GM23248 (cell line): ENCODE results near the gene PRUNE2. TPM values are rescaled to one million over a fixed set of nuclear protein-coding genes. Genes with fewer than 3 reads are reported as not detected.

Source experiments
- DNase-seq: peaks from one replicate; pipeline ENCODE4 v3.0.0-alpha.2; 2015
- H2AFZ ChIP-seq: fragments of 200-600 bp; sonication (generic); 2 replicates; pipeline ENCODE4 v1.6.1; 2016; ENCODE audit warnings: antibody characterized with exemption
- H3F3A ChIP-seq: fragments of 200-600 bp; sonication (generic); 2 replicates; pipeline ENCODE4 v1.6.1; 2016; ENCODE audit warnings: mild to moderate bottlenecking, antibody characterized with exemption, mixed run types; ENCODE audit not compliant: insufficient read depth
- H3K27ac ChIP-seq: fragments of 200-600 bp; sonication (generic); 2 replicates; pipeline ENCODE4 v1.5.1; 2016; ENCODE audit warnings: mild to moderate bottlenecking
- H3K27me3 ChIP-seq: fragments of 200-600 bp; sonication (generic); replicated peaks from 2 replicates; pipeline ENCODE4 v1.6.1; 2016; ENCODE audit warnings: mild to moderate bottlenecking; ENCODE audit not compliant: insufficient read depth
- H3K36me3 ChIP-seq: fragments of 200-600 bp; sonication (generic); 2 replicates; pipeline ENCODE4 v1.6.1; 2016; ENCODE audit warnings: low read depth, mild to moderate bottlenecking
- H3K4me1 ChIP-seq: fragments of 200-600 bp; sonication (generic); 2 replicates; pipeline ENCODE4 v1.6.1; 2016; ENCODE audit warnings: mild to moderate bottlenecking; ENCODE audit not compliant: insufficient read depth
- H3K4me2 ChIP-seq: fragments of 200-600 bp; sonication (generic); one replicate; pipeline ENCODE4 v1.6.1; 2016; ENCODE audit warnings: mild to moderate bottlenecking; ENCODE audit not compliant: unreplicated experiment
- H3K4me3 ChIP-seq: fragments of 200-600 bp; sonication (generic); 2 replicates; pipeline ENCODE4 v1.5.1; 2016; ENCODE audit warnings: mild to moderate bottlenecking
- H3K79me2 ChIP-seq: fragments of 200-600 bp; sonication (generic); 2 replicates; pipeline ENCODE4 v1.6.1; 2016; ENCODE audit warnings: mild to moderate bottlenecking; ENCODE audit not compliant: insufficient read depth
- H3K9ac ChIP-seq: fragments of 200-600 bp; sonication (generic); 2 replicates; pipeline ENCODE4 v1.6.1; 2016; ENCODE audit warnings: mild to moderate bottlenecking
- H3K9me2 ChIP-seq: fragments of 200-600 bp; sonication (generic); 2 replicates; pipeline ENCODE4 v1.6.1; 2016; ENCODE audit warnings: mixed run types, mild to moderate bottlenecking, moderate library complexity; ENCODE audit not compliant: insufficient read depth
- H3K9me3 ChIP-seq: fragments of 200-600 bp; sonication (generic); one replicate; pipeline ENCODE4 v1.6.1; 2017; ENCODE audit warnings: low read depth
- H4K20me1 ChIP-seq: fragments of 200-600 bp; sonication (generic); 2 replicates; pipeline ENCODE4 v1.6.0; 2016; ENCODE audit not compliant: insufficient read depth
- EZH2 ChIP-seq: fragments of 200-600 bp; sonication (generic); IDR thresholded peaks from 2 replicates; pipeline ENCODE4 v1.6.1; 2018; ENCODE audit warnings: antibody characterized with exemption, mild to moderate bottlenecking; ENCODE audit not compliant: insufficient read depth, poor library complexity, severe bottlenecking
- EZH2phosphoT487 ChIP-seq: fragments of 200-600 bp; sonication (generic); IDR thresholded peaks from 2 replicates; pipeline ENCODE4 v1.6.1; 2018; ENCODE audit warnings: antibody characterized with exemption, moderate library complexity, mild to moderate bottlenecking, low read depth; ENCODE audit not compliant: insufficient read depth
- WGBS, 2 experiments: methylation state at CpG; one replicate each; pipeline ENCODE4 v1.1.6; 2015 to 2017; ENCODE audit warnings: low lambda C conversion rate in 2 of 2, low coverage in 1 of 2; ENCODE audit errors: missing lambda C conversion rate in 2 of 2; 5-methylcytosine and 5-hydroxymethylcytosine counted together
- in situ Hi-C: fragments of 300-500 bp; cut with MboI; formaldehyde crosslinking; loops from 2 replicates; pipeline ENCODE4 v1.15.0; 2020
- polyA plus RNA-seq: library from polyadenylated mRNA; unstranded; fragments of >200 nt; fragmentation: Nextera tagmentation; extraction: Ambion mirVana; gene quantifications from 2 replicates; pipeline ENCODE4 v1.2.1, GENCODE V29; 2016
- total RNA-seq: library from RNA; depleted of rRNA; stranded (reverse); fragments of >200 nt; shearing (Covaris generic); gene quantifications from 2 replicates; pipeline ENCODE4 v1.2.3, GENCODE V29; 2014

Gene PRUNE2
- total and polyA plus RNA-seq, 2 experiments from 2014 or later: 2.0 to 8.8 TPM

DNA sequence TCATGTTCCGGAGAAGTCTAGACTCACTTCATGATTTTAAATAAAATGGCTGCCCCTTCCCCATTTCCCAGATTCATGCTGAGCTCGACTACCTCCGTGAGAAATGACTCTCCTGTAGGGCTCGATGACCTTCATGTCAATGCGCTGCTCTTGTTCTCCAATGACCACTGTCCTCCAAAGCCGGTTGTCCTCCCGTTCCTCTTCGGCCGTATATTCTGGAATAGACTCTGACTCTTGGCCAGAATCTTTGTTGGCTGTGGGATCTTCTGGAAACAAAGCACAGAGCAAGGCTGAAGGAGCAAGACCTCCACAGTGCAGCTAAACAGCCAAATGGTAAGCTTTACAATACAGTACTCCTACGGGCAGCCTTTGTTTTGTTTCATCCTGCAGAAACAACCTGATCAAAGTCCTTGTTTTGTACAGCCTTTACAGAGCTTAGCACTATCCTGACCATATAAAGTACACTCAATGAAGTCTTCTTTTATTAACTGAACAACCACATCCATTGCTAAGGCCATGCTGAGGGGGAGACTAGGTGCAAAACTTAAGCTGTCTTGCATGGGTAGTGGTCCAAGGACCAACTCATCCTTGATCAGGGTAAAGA is 261.2 kb downstream of the PRUNE2 start:
- TF ChIP-seq EZH2phosphoT487: no peak
- TF ChIP-seq EZH2: no peak

DNA sequence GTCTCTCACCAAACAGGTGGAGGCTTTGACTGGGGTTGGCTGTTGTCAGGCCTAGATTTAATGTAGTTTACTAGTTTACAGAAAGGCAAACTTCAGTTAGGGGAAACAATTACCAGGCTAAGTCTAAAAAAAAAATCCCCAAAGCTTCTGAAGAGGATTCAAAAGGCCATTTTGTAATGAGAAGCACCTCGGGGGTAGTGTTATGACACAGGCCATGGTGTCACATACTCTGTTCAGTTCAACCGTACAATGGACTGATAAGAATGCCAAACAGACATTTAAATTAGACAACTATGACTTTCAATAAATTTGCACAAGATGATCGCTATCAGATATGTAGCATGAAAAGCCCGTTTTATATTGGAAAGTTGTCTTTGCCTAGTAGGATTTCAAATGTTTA is 261.7 kb downstream of the PRUNE2 start:
- H3K4me3 ChIP-seq: no peak overlapping the region
- H4K20me1 ChIP-seq: no peaks in the 10 kb centered on the region
- no peak overlapping the region for H2AFZ ChIP-seq
- no peak overlapping the region for H3K9ac ChIP-seq
- no peaks in the 10 kb centered on the region for H3K36me3 ChIP-seq
- H3K4me2 ChIP-seq: no peak overlapping the region
- peaks cover 7% of the 10 kb centered on the region; the same call in 1 of the 2 replicates for H3F3A ChIP-seq
- no peak for DNase-seq
- in situ Hi-C loops: no loop called here
- WGBS, 2 experiments: 95 to 97% methylated on average over 4 of the region's 4 CpGs
- H3K9me3 ChIP-seq: no peaks in the 10 kb centered on the region
- H3K9me2 ChIP-seq: no peaks in the 10 kb centered on the region
- no peaks in the 10 kb centered on the region for H3K27me3 ChIP-seq
- H3K27ac ChIP-seq: no peak overlapping the region
- no peak for TF ChIP-seq EZH2phosphoT487
- TF ChIP-seq EZH2: no peak
- no peaks in the 10 kb centered on the region for H3K79me2 ChIP-seq
- peaks cover 10% of the 10 kb centered on the region; the same call in 1 of the 2 replicates for H3K4me1 ChIP-seq

More for the DNA sequence above, 261.2 kb downstream of the PRUNE2 start:
- no peak for DNase-seq
- Histone ChIP-seq H3K27ac (no peak overlapping the region), H3K9me3 (no peaks in the 10 kb centered on the region), H4K20me1 (no peaks in the 10 kb centered on the region), H2AFZ (no peak overlapping the region), H3K4me1 (peaks cover 10% of the 10 kb centered on the region; the same call in 1 of the 2 replicates), H3K36me3 (no peaks in the 10 kb centered on the region), H3K9me2 (no peaks in the 10 kb centered on the region), H3K4me3 (no peak overlapping the region), H3K27me3 (no peaks in the 10 kb centered on the region), H3K79me2 (no peaks in the 10 kb centered on the region), H3K4me2 (no peak overlapping the region), H3F3A (peaks cover 7% of the 10 kb centered on the region; the same call in 1 of the 2 replicates), H3K9ac (no peak overlapping the region)
- WGBS, 2 experiments: 93 to 94% methylated on average over 10 of the region's 10 CpGs
- in situ Hi-C loops: no loop called here

GRCh38 chr9:76643399-76644117 is 262.4 kb downstream of the PRUNE2 start:
- WGBS, 2 experiments: 86 to 91% methylated on average over 6 of the region's 6 CpGs

GRCh38 chr9:76642701-76643209 is 263.2 kb downstream of the PRUNE2 start:
- Histone ChIP-seq H3F3A (peaks cover 7% of the 10 kb centered on the region; the same call in 1 of the 2 replicates), H3K36me3 (no peaks in the 10 kb centered on the region), H3K4me2 (no peak overlapping the region), H3K4me3 (no peak overlapping the region), H3K79me2 (no peaks in the 10 kb centered on the region), H3K9me2 (no peaks in the 10 kb centered on the region), H3K27me3 (no peaks in the 10 kb centered on the region), H2AFZ (no peak overlapping the region), H3K27ac (no peak overlapping the region), H4K20me1 (no peaks in the 10 kb centered on the region), H3K4me1 (peaks cover 14% of the 10 kb centered on the region; the same call in 1 of the 2 replicates), H3K9me3 (no peaks in the 10 kb centered on the region), H3K9ac (no peak overlapping the region)
- 90 to 93% methylated on average over 5 of the region's 5 CpGs for WGBS, 2 experiments
- TF ChIP-seq EZH2 (no peak), EZH2phosphoT487 (no peak)
- in situ Hi-C loops: no loop called here
- no peak for DNase-seq

More at GRCh38 chr9:76643399-76644117, 262.4 kb downstream of the PRUNE2 start:
- Histone ChIP-seq H3K9ac (no peak overlapping the region), H3K79me2 (no peaks in the 10 kb centered on the region), H2AFZ (no peak overlapping the region), H3K27ac (no peak overlapping the region), H4K20me1 (no peaks in the 10 kb centered on the region), H3K27me3 (no peaks in the 10 kb centered on the region), H3K9me3 (no peaks in the 10 kb centered on the region), H3K36me3 (no peaks in the 10 kb centered on the region), H3K4me3 (no peak overlapping the region), H3K4me1 (peaks cover 10% of the 10 kb centered on the region; the same call in 1 of the 2 replicates), H3F3A (peaks cover 7% of the 10 kb centered on the region; the same call in 1 of the 2 replicates), H3K4me2 (no peak overlapping the region), H3K9me2 (no peaks in the 10 kb centered on the region)
- TF ChIP-seq EZH2phosphoT487: no peak
- TF ChIP-seq EZH2: no peak
- no peak for DNase-seq
- in situ Hi-C loops: no loop called here
